ENCODE results near the gene REC8.
A peak's percentile ranks its signal among the peaks of the same experiment; 100 is the strongest.

Gene REC8, protein sequence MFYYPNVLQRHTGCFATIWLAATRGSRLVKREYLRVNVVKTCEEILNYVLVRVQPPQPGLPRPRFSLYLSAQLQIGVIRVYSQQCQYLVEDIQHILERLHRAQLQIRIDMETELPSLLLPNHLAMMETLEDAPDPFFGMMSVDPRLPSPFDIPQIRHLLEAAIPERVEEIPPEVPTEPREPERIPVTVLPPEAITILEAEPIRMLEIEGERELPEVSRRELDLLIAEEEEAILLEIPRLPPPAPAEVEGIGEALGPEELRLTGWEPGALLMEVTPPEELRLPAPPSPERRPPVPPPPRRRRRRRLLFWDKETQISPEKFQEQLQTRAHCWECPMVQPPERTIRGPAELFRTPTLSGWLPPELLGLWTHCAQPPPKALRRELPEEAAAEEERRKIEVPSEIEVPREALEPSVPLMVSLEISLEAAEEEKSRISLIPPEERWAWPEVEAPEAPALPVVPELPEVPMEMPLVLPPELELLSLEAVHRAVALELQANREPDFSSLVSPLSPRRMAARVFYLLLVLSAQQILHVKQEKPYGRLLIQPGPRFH

GRCh38 chr14:24171422-24172260 lies at the start of gene REC8:
Gene REC8, plus strand, starts transcription at chr14:24172080. Its CDS starts 473 bp downstream, at chr14:24172553.
- DNase-seq, result peak; percentile 86

DNA sequence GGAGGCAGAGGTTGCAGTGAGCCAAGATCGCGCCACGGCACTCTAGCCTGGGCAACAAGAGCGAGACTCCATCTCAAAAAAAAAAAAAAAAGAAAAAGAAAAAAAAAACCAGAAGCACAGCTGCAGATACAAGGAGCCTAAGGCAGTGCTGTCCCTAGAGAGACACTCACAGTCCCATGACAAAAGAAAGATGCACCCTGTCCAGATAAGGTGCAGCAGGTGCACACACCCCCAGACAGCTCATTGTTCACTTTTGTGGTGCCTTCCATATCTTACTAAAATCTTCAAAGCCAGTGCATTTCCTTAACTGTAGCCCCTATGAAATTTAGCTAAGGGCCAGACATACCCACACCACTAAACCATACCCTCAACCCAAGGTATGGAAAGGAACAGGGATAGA lies 49.5 kb upstream of the REC8 start:
- DNase-seq, result no peak

DNA sequence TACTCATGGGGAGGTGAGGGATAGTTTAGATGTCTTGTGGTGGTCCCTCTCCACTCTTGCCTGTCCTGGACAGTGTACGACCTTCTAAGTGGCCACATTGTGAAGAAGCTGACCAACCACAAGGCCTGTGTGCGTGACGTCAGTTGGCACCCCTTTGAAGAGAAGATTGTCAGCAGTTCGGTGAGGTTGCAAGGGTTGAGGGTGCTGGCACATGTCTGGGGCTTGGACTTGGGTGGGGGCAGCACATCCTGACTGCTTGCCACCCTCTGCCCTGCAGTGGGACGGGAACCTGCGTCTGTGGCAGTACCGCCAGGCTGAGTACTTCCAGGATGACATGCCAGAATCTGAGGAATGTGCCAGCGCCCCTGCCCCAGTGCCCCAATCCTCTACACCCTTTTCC lies 49.0 kb upstream of the REC8 start:
- DNase-seq, result no peak

GRCh38 chr14:24123424-24124417 lies 48.2 kb upstream of the REC8 start:
- DNase-seq, result no peak

DNA sequence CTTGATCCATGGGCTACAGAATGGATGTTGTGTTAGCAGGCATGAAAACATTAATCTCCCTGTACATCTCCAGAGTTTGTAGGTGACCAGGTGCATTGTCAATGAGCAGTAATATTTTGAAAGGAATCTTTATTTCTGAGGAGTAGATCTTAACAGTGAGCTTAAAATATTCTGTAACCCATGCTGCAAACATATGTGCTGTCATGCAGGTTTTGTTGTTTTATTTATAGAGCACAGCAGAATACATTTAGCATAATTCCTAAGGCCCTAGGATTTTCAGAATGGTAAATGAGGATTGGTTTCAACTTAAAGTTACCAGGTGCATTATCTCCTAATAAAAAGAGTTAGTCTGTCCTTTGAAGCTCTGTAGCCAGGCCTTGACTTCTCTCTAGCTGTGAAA lies 44.9 kb upstream of the REC8 start:
- DNase-seq, result no peak

GRCh38 chr14:24127673-24128072 lies 44.2 kb upstream of the REC8 start:
- DNase-seq, result no peak

DNA sequence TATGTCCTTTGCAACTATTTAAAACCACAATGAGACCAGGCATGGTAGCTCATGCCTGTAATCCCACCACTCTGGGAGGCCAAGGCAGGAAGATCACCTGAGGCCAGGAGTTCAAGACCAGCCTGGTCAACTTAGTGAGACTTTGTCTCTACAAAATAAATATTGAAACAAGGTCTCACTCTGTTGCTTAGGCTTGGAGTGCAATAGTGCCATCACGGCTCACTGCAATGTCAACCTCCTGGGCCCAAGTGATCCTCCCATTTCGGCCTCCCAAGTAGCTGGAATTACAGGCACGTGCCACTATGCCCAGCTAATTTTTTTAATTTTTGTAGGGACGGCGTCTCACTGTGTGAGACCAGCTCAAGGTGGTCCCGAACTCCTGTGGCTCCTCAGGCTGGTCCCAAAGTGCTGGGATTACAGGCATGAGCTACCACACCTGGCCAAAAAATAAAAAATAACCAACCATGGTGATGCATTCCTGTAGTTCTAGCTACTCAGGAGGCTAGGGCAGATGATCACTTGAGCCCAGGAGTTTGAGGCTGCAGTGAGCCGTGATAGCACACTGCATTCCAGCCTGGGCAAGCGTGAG lies 42.4 kb upstream of the REC8 start:
- DNase-seq, result no peak

DNA sequence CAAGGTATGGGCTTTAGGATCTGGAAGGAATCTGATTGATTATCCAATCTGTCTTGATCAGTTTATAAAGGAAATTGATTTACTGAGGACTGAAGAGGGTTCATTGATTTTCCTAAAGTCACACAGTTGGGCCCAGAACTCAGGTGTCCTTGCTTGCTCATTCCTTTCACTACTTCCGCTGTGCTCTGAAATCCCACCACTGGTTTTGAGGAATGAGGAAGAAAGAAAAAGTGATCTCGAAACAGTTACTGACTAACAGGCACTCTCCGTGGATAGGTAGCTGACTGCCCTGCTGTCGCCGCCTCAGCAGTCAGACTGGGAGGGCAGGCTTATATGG lies 41.5 kb upstream of the REC8 start, which contains the start of gene FITM1:
Gene FITM1 (plus strand): TSS at position 280 of the 337 bp plus-strand sequence. CDS start 905 bp downstream, outside the sequence.
- DNase-seq, result no peak

DNA sequence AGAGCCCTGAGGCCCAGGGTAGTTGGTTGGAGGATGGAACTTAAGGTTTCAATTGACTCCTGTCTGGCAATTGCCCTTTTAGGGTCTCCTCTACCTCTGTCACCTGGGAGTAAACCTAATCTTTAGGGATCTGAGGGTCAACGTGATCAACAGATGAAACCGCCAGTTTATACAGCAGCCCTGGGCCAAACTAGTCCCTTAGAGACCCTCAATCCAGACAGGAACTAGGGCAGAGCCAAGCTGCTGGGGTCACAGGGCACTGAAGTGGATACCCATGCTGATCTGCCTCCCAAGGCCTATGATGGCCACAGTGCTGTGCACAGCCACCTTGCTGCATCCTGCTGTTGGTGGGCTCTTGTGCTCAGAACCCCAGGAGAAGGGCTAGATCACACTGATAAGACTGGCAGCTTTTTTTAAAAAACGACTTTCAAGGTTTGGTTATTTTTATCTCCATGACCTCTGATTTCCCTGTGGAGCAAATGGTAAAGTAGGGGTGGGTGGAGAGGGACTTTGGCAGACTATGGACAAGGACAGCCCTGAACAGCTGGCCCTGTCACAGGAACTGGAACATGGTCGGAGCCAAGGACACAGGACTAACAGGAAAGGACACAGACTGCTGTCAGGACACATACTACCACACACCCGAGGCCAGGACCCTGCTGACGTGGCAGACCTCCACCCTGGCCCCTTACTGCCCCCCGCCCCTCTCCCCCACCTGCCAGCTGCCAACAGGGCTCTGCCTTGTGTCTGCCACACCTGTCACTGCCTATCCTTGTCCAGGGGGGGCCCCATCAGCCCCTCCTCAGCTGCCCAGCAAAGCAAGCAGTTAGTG lies 40.9 kb upstream of the REC8 start:
- no peak for DNase-seq

GRCh38 chr14:24131549-24131966 lies 40.3 kb upstream of the REC8 start:
- DNase-seq, result no peak

- DNase-seq, result no peak
Observed at GRCh38 chr14:24132061-24132685, 39.7 kb upstream of the REC8 start.

GRCh38 chr14:24132976-24133375 lies 38.9 kb upstream of the REC8 start:
- no peak for DNase-seq

GRCh38 chr14:24133735-24134134 lies 38.1 kb upstream of the REC8 start:
- DNase-seq, result no peak

DNA sequence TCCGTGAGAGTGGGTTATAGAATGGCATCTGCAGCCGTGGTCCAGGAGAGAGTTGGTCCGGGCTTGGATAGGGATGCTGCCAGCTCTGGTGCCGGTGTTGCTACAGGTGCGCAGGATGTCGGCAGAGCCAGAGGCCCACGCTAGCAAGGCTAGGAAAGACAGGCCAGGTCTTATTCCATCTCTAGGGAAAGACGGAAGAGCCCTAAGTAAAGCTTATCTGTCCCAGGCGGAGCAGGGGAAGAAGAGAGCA lies 36.4 kb upstream of the REC8 start:
- DNase-seq, result no peak

DNA sequence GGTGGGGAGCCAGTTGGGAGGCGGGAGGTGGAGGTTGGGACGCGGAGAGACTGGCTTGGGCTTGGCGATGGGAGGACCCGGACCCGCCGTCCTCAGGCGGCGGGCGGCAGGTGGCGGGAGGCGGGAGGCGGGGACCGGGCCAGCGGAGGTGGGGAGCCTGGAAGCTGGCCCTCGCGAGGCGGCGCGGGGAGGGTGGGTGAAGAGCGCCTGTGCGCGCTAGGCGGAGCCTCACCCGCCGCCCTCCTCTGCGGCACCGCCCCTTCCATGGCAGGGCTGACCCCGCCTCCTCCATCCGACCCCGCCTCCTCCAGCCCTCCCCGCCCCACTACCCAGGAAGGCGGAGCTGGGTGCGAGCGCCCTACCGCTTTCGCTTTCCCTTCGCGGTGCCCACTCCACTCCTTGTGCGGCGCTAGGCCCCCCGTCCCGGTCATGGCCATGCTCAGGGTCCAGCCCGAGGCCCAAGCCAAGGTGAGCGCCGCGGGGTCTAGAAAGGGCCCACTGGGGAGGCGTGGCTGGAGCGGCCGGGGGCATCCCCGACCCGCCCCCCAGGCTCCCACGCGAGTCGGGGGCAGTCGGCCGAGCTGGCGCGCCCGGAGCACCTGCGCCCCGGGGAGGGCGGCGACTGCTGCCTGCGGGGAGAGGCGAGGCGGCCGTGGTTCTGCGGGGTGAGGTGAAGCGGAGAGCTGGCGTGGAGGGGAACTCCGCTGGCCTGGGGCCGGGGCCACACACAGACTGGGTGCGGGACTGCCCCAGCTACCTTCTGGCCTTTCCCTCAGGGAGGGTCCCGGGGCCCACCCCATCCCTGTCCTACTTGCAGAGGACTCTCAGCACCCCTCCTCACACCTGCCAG lies 35.8 kb upstream of the REC8 start, which contains the start of gene PSME1:
Gene PSME1 (plus strand): TSS at position 361 of the 850 bp plus-strand sequence. CDS start 69 bp downstream, at position 430.
- peak; percentile 85 for DNase-seq

GRCh38 chr14:24136684-24137528 lies 35.0 kb upstream of the REC8 start:
- no peak for DNase-seq

DNA sequence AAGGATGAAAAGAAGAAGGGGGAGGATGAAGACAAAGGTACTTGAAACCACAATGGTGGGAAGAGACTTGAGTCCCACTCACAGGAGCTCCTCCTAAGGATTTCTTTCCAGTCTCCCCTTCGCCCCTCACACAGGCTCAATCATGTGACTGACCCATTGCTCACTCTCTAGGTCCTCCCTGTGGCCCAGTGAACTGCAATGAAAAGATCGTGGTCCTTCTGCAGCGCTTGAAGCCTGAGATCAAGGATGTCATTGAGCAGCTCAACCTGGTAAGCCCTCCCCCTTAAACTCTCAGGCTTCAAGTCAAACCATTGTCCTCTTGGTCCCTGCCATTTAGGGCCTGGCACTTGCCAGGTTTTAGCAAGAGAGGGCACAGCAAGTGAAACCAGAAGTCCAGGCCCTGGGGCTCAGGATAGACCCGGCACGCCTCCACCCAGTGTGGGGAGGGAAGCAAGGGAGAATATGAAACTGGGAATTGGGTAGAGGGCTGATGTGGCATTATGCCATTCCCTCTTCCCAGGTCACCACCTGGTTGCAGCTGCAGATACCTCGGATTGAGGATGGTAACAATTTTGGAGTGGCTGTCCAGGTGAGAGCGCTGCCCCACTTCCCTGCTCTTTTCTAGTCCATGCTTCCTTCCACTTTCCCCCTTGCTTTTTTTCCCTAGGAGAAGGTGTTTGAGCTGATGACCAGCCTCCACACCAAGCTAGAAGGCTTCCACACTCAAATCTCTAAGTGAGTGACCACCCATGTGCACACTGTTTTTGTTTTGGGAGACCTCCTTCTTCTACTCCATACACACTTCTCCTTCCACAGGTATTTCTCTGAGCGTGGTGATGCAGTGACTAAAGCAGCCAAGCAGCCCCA lies 34.1 kb upstream of the REC8 start:
- no peak for DNase-seq
